IMR-90 (cell line): Measurements from ENCODE around the gene ANK3. TPM values are rescaled to one million over a fixed set of nuclear protein-coding genes. Genes with fewer than 3 reads are reported as not detected.

Source experiments
- ATAC-seq: fragments of 200-7000 bp; cut with Tn5 transposase; 2 replicates; pipeline ENCODE4 v1.9.1; 2020; ENCODE audit warnings: low read depth, mild to moderate bottlenecking, moderate library complexity
- BruUV-seq: library from RNA; stranded (reverse); fragments of 400-500 nt; replicated peaks from 2 replicates; lab custom pipeline; 2021; lab: Mats Ljungman, UMichigan
- CTCF ChIA-PET: fragments of 300-600 bp; formaldehyde crosslinking; extraction: SDS; loops from one replicate; lab custom pipeline; 2021; ENCODE audit warnings: antibody characterized with exemption; lab: Yijun Ruan, JAX
- POLR2A ChIA-PET: fragments of 300-600 bp; sonication (Branson Sonifier 250); formaldehyde crosslinking; loops from one replicate; lab custom pipeline; 2022; ENCODE audit warnings: antibody characterized with exemption; ENCODE audit not compliant: unreplicated experiment; lab: Charles Lee
- DNase-seq: peaks from one replicate; pipeline ENCODE4 v3.0.0; 2013
- H2AFZ ChIP-seq: replicated peaks from 2 replicates; pipeline ENCODE3; 2013; ENCODE audit warnings: low read length, mild to moderate bottlenecking; ENCODE audit not compliant: poor library complexity
- H2AK5ac ChIP-seq: 2 replicates; pipeline ENCODE4 v1.6.1; 2013; ENCODE audit warnings: low read depth, low read length, inconsistent platforms
- H2AK9ac ChIP-seq: replicated peaks from 2 replicates; pipeline ENCODE3; 2013; ENCODE audit warnings: mild to moderate bottlenecking, low read depth, low read length, moderate library complexity; ENCODE audit not compliant: poor library complexity
- H2BK120ac ChIP-seq: 2 replicates; pipeline ENCODE4 v1.6.1; 2013; ENCODE audit warnings: low read depth, low read length, inconsistent platforms
- H2BK15ac ChIP-seq: 3 replicates; pipeline ENCODE4 v1.6.1; 2013; ENCODE audit warnings: low read depth, low read length, inconsistent platforms
- H2BK20ac ChIP-seq: 2 replicates; pipeline ENCODE4 v1.6.1; 2013; ENCODE audit warnings: low read depth, mild to moderate bottlenecking, inconsistent platforms, low read length, moderate library complexity
- H2BK5ac ChIP-seq: 2 replicates; pipeline ENCODE4 v1.6.1; 2013; ENCODE audit warnings: mild to moderate bottlenecking, low read depth, low read length, inconsistent platforms; ENCODE audit not compliant: poor library complexity, severe bottlenecking
- H3K14ac ChIP-seq: replicated peaks from 2 replicates; pipeline ENCODE4 v1.6.1; 2013; ENCODE audit warnings: low read depth, low read length, inconsistent platforms
- H3K18ac ChIP-seq: 2 replicates; pipeline ENCODE4 v1.6.1; 2013; ENCODE audit warnings: low read depth, low read length, control low read depth
- H3K23ac ChIP-seq: 2 replicates; pipeline ENCODE4 v1.6.1; 2013; ENCODE audit warnings: low read depth, low read length, inconsistent platforms
- H3K27ac ChIP-seq: 2 replicates; pipeline ENCODE4 v1.5.1; 2013; ENCODE audit warnings: mild to moderate bottlenecking, control low read depth, low read length; ENCODE audit not compliant: insufficient read depth
- H3K27me3 ChIP-seq: 2 replicates; pipeline ENCODE4 v1.6.1; 2013; ENCODE audit warnings: low read length; ENCODE audit not compliant: control insufficient read depth, insufficient read depth
- H3K36me3 ChIP-seq: 2 replicates; pipeline ENCODE4 v1.6.1; 2013; ENCODE audit warnings: low read length, mixed read lengths; ENCODE audit not compliant: control insufficient read depth, insufficient read depth
- H3K4ac ChIP-seq: 2 replicates; pipeline ENCODE4 v1.6.1; 2013; ENCODE audit warnings: low read depth, low read length, inconsistent platforms
- H3K4me1 ChIP-seq: 2 replicates; pipeline ENCODE4 v1.6.1; 2013; ENCODE audit warnings: low read length, mixed read lengths; ENCODE audit not compliant: control insufficient read depth, insufficient read depth
- H3K4me2 ChIP-seq: 2 replicates; pipeline ENCODE4 v1.6.1; 2013; ENCODE audit warnings: low read depth, mild to moderate bottlenecking, control low read depth, low read length, moderate library complexity
- H3K4me3 ChIP-seq: 2 replicates; pipeline ENCODE4 v1.5.1; 2013; ENCODE audit warnings: low read depth, mild to moderate bottlenecking, control low read depth, low read length, moderate library complexity; ENCODE audit not compliant: insufficient read depth
- H3K56ac ChIP-seq: 2 replicates; pipeline ENCODE4 v1.6.1; 2013; ENCODE audit warnings: low read length, inconsistent platforms; ENCODE audit not compliant: insufficient read depth; ENCODE audit errors: extremely low read depth
- H3K79me1 ChIP-seq, 2 experiments: 2 replicates each; pipeline ENCODE4 v1.6.1; 2013; ENCODE audit warnings: low read length in 2 of 2, inconsistent platforms in 1 of 2, low read depth in 1 of 2
- H3K9ac ChIP-seq: 2 replicates; pipeline ENCODE4 v1.6.1; 2013; ENCODE audit warnings: low read depth, low read length, control low read depth
- H3K9me1 ChIP-seq: 2 replicates; pipeline ENCODE4 v1.6.1; 2013; ENCODE audit warnings: low read length, inconsistent platforms; ENCODE audit not compliant: insufficient read depth
- H3K9me3 ChIP-seq: 2 replicates; pipeline ENCODE4 v1.6.1; 2013; ENCODE audit warnings: low read length; ENCODE audit not compliant: control insufficient read depth, insufficient read depth
- H4K20me1 ChIP-seq: 2 replicates; pipeline ENCODE4 v1.6.1; 2013; ENCODE audit warnings: low read length, inconsistent platforms; ENCODE audit not compliant: insufficient read depth
- H4K5ac ChIP-seq: 2 replicates; pipeline ENCODE4 v1.6.1; 2013; ENCODE audit warnings: mild to moderate bottlenecking, low read depth, low read length, control low read depth
- H4K8ac ChIP-seq, 2 experiments: 2 replicates each; pipeline ENCODE4 v1.6.1; 2013; ENCODE audit warnings: low read depth in 2 of 2, low read length in 2 of 2, control low read depth in 1 of 2, inconsistent platforms in 1 of 2
- H4K91ac ChIP-seq: 2 replicates; pipeline ENCODE4 v1.6.1; 2013; ENCODE audit warnings: low read depth, low read length, inconsistent platforms; ENCODE audit not compliant: insufficient read depth
- CEBPB ChIP-seq: IDR thresholded peaks from 2 replicates; pipeline ENCODE4 v1.6.1; 2012; ENCODE audit warnings: low read depth, low read length, improper control_type of control experiment
- CHD1 ChIP-seq: IDR thresholded peaks from 2 replicates; pipeline ENCODE4 v1.6.1; 2012; ENCODE audit warnings: low read depth, low read length, improper control_type of control experiment
- FOS ChIP-seq: fragments of 150-350 bp; IDR thresholded peaks from 2 replicates; pipeline ENCODE4 v1.6.1; 2016; ENCODE audit warnings: low read depth, low read length
- MAFK ChIP-seq: IDR thresholded peaks from 2 replicates; pipeline ENCODE4 v1.6.1; 2012; ENCODE audit warnings: low read depth, low read length, improper control_type of control experiment
- MAZ ChIP-seq: IDR thresholded peaks from 2 replicates; pipeline ENCODE4 v1.6.1; 2012; ENCODE audit warnings: low read depth, mild to moderate bottlenecking, low read length, improper control_type of control experiment, moderate library complexity, borderline replicate concordance
- MXI1 ChIP-seq: IDR thresholded peaks from 2 replicates; pipeline ENCODE4 v1.6.1; 2012; ENCODE audit warnings: low read depth, mild to moderate bottlenecking, low read length, moderate library complexity, borderline replicate concordance
- RCOR1 ChIP-seq: IDR thresholded peaks from 2 replicates; pipeline ENCODE4 v1.6.1; 2012; ENCODE audit warnings: mild to moderate bottlenecking, low read length, improper control_type of control experiment; ENCODE audit not compliant: insufficient replicate concordance
- SMC3 ChIP-seq: fragments of 150-350 bp; IDR thresholded peaks from 2 replicates; pipeline ENCODE4 v1.6.1; 2016; ENCODE audit warnings: low read depth, mild to moderate bottlenecking, antibody characterized with exemption, low read length, moderate library complexity
- WGBS, 2 experiments: methylation state at CpG; one replicate each; pipeline versions ENCODE4 v1.1.5 to v1.1.7; 2013; ENCODE audit warnings: missing lambda C conversion rate in 2 of 2; ENCODE audit not compliant: insufficient read length in 1 of 2; ENCODE audit errors: extremely low coverage in 2 of 2; 5-methylcytosine and 5-hydroxymethylcytosine counted together
- dilution Hi-C: fragments of 300-500 bp; cut with HindIII; formaldehyde crosslinking; loops from one replicate; pipeline ENCODE4 v1.14.3; 2018; ENCODE audit warnings: low sequenced_read_pairs; ENCODE audit not compliant: unreplicated experiment
- in situ Hi-C: fragments of 300-500 bp; cut with MboI; formaldehyde crosslinking; loops from 3 replicates; pipeline ENCODE4 v1.14.3; 2019; ENCODE audit warnings: low sequenced_read_pairs, inconsistent platforms, mixed read lengths
- intact Hi-C: fragments of 100-400 bp; cut with micrococcal nuclease; formaldehyde crosslinking; loops from 2 replicates; pipeline ENCODE4 v1.10.0; 2022
- polyA plus RNA-seq, 3 experiments: library from polyadenylated mRNA; depleted of rRNA; stranded (reverse); fragments of >200 nt; gene quantifications; 2 replicates each; pipeline ENCODE4 v1.2.3, GENCODE V29; 2012; ENCODE audit warnings: low replicate concordance in 1 of 3
- total RNA-seq: library from RNA; depleted of rRNA; stranded (reverse); fragments of >200 nt; gene quantifications from 2 replicates; pipeline ENCODE4 v1.2.3, GENCODE V29; 2012
- TF ChIP-seq, protein P1 (sequence below): fragments of 150-350 bp; IDR thresholded peaks from 2 replicates; pipeline ENCODE4 v1.6.1; 2016; ENCODE audit warnings: low read depth, mild to moderate bottlenecking, low read length, moderate library complexity, borderline replicate concordance
- TF ChIP-seq, protein P2 (sequence below): fragments of 150-350 bp; IDR thresholded peaks from 2 replicates; pipeline ENCODE4 v1.6.1; 2017; ENCODE audit warnings: mild to moderate bottlenecking, antibody characterized with exemption, low read length, low read depth

Gene ANK3
- total and polyA plus RNA-seq, 2 of the 4 experiments (the other 2 are of a cell fraction) = 0.63 to 1.8 TPM

DNA sequence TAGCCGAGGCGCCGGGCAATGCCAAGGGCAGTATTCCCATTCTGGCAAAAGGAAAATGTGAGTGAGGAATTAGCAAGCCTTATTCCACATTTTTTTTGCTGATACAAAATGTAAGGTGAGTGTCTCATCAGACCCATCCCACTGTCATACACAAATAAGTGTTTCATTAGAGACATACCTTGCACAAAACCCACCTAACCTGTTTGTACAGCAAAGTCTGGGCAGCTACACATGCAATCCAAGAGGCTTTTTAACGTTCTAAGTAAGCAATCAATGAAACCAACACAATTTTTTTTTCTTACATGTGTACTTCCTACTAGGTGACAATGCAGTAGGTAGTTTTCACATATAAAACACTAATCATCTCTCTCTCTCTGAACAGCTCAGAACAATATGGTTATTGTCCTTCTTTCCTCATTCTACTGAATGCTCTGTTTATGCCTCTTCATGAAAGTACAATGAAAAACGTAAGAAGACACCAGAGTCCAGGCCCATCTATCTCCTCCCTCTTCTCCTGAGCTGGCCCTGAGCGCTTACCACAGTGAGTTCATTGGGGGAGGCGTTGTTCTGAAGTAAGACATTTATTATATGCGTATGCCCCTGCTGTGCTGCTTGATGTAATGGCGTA is 217.2 kb downstream of the ANK3 start:
- BruUV-seq = no TSS peak
- no peaks in the 10 kb centered on the region for H4K20me1 ChIP-seq
- peak overlapping the region; percentile 56; the same call in 1 of the 2 replicates for H3K23ac ChIP-seq
- H3K27ac ChIP-seq = no peak overlapping the region
- no peak overlapping the region for H3K56ac ChIP-seq
- H2BK20ac ChIP-seq = no peak overlapping the region; the same call in 1 of the 2 replicates
- H4K5ac ChIP-seq = no peak overlapping the region
- H3K9ac ChIP-seq = no peak overlapping the region
- no peaks in the 10 kb centered on the region for H3K79me1 ChIP-seq
- no peak overlapping the region for H4K91ac ChIP-seq
- H2BK5ac ChIP-seq = no peak overlapping the region
- no peaks in the 10 kb centered on the region for H3K9me1 ChIP-seq
- no peak overlapping the region for H2AK9ac ChIP-seq
- intact Hi-C loops = no loop called here
- H2BK15ac ChIP-seq = no peak overlapping the region
- no peak overlapping the region for H3K4ac ChIP-seq
- no peaks in the 10 kb centered on the region for H3K9me3 ChIP-seq
- peaks cover 2% of the 10 kb centered on the region; the same call in 1 of the 2 replicates for H3K4me1 ChIP-seq
- no peak for ATAC-seq
- no CpG with 5 or more reads among the region's 9 CpGs for WGBS, 2 experiments
- H2AK5ac ChIP-seq = no peak overlapping the region
- H3K27me3 ChIP-seq = no peaks in the 10 kb centered on the region
- dilution Hi-C loops = no loop called here
- no peaks in the 10 kb centered on the region for H3K36me3 ChIP-seq
- no peak overlapping the region for H3K18ac ChIP-seq
- in situ Hi-C loops = no loop called here
- DNase-seq = no peak
- ChIA-PET POLR2A (no interaction called here), CTCF (interaction anchor here (1.2 kb wide), 1 partner anchor 57 kb away, joined by 3 read pairs; no protein-coding TSS in a partner anchor)
- TF ChIP-seq CEBPB (no peak), SMC3 (no peak), RCOR1 (no peak), CHD1 (no peak), MAFK (no peak), MAZ (no peak), MXI1 (no peak), FOS (no peak)
- TF ChIP-seq, protein P1, sequence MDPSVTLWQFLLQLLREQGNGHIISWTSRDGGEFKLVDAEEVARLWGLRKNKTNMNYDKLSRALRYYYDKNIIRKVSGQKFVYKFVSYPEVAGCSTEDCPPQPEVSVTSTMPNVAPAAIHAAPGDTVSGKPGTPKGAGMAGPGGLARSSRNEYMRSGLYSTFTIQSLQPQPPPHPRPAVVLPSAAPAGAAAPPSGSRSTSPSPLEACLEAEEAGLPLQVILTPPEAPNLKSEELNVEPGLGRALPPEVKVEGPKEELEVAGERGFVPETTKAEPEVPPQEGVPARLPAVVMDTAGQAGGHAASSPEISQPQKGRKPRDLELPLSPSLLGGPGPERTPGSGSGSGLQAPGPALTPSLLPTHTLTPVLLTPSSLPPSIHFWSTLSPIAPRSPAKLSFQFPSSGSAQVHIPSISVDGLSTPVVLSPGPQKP = no peak
- TF ChIP-seq, protein P2, sequence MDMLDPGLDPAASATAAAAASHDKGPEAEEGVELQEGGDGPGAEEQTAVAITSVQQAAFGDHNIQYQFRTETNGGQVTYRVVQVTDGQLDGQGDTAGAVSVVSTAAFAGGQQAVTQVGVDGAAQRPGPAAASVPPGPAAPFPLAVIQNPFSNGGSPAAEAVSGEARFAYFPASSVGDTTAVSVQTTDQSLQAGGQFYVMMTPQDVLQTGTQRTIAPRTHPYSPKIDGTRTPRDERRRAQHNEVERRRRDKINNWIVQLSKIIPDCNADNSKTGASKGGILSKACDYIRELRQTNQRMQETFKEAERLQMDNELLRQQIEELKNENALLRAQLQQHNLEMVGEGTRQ = no peak
- no peak overlapping the region for H4K8ac ChIP-seq
- H3K4me2 ChIP-seq = no peak overlapping the region
- H2AFZ ChIP-seq = no peak overlapping the region
- H2BK120ac ChIP-seq = no peak overlapping the region
- H3K4me3 ChIP-seq = no peak overlapping the region
- no peak overlapping the region for H3K14ac ChIP-seq
